Breast epithelium (tissue), 4 donors: ENCODE results near the gene GHRHR. TPM values are rescaled to one million over a fixed set of nuclear protein-coding genes. Genes with fewer than 3 reads are reported as not detected.

Source experiments
- DNase-seq, 2 donors: peaks; one replicate each; pipeline ENCODE4 v3.0.0-alpha.2; 2019; ENCODE audit warnings: low spot score in 2 of 2
- H3K27ac ChIP-seq, 2 donors: fragments of 200-600 bp; sonication (generic) in 1 of 2; one replicate each; pipeline ENCODE4 v1.5.1; 2016 to 2019; ENCODE audit warnings: mild to moderate bottlenecking in 1 of 2
- H3K27me3 ChIP-seq, 2 donors: fragments of 200-600 bp; sonication (generic) in 1 of 2; one replicate each; pipeline versions ENCODE4 v1.5.1 to v1.6.0; 2017 to 2019; ENCODE audit warnings: control low read depth in 1 of 2, mild to moderate bottlenecking in 1 of 2
- H3K36me3 ChIP-seq: fragments of 200-600 bp; one replicate; pipeline ENCODE4 v1.5.1; 2019
- H3K4me1 ChIP-seq, 2 donors: fragments of 200-600 bp; sonication (generic); one replicate each; pipeline ENCODE4 v1.5.1; 2016 to 2019; ENCODE audit warnings: control low read depth in 1 of 2
- H3K4me3 ChIP-seq, 3 donors: fragments of 200-600 bp; sonication (generic); 1 replicate in 2 of 3; 2 replicates in 1 of 3; pipeline ENCODE4 v1.5.1; 2016 to 2019; ENCODE audit warnings: mild to moderate bottlenecking in 3 of 3, moderate library complexity in 2 of 3
- H3K9me3 ChIP-seq, 2 donors: fragments of 200-600 bp; sonication (generic) in 1 of 2; one replicate each; pipeline ENCODE4 v1.5.1; 2016 to 2019; ENCODE audit warnings: control low read depth in 1 of 2
- CTCF ChIP-seq, 3 donors: fragments of 450-650 bp; IDR thresholded peaks; one replicate each; pipeline ENCODE4 v1.5.1; 2016 to 2017; ENCODE audit warnings: antibody characterized with exemption in 3 of 3, mild to moderate bottlenecking in 3 of 3, moderate library complexity in 3 of 3
- POLR2A ChIP-seq: fragments of 450-650 bp; IDR thresholded peaks from one replicate; pipeline ENCODE4 v1.6.1; 2016; ENCODE audit warnings: antibody characterized with exemption, mild to moderate bottlenecking, moderate library complexity
- POLR2AphosphoS5 ChIP-seq, 3 donors: sonication (generic); formaldehyde crosslinking; IDR thresholded peaks; one replicate each; pipeline ENCODE4 v1.6.1; 2017; ENCODE audit warnings: antibody characterized with exemption in 3 of 3
- intact Hi-C: fragments of 100-400 bp; cut with DNase I; formaldehyde crosslinking; loops from one replicate; pipeline ENCODE4 v1.15.1; 2023; ENCODE audit warnings: low total_unique reads
- total RNA-seq, 3 donors: library from RNA; depleted of rRNA; stranded (reverse); fragments of >200 nt; gene quantifications; one replicate each; pipeline ENCODE4 v1.1.0, GENCODE V29; 2016

Gene GHRHR
- total RNA-seq, 3 donors from 2014 or later: not detected

- no peak for DNase-seq
- intact Hi-C loops: no loop called here
These were observed 54.0 kb downstream of the GHRHR start for GRCh38 chr7:31017721-31018120.

GRCh38 chr7:31019509-31019908, 55.8 kb downstream of the GHRHR start:
- TF ChIP-seq POLR2A (no peak), POLR2AphosphoS5 (IDR thresholded peaks at IDR 0.05) (no peak), CTCF (IDR thresholded peaks at IDR 0.05) (no peak)
- no peak overlapping the region for H3K27ac ChIP-seq
- H3K36me3 ChIP-seq: no peaks in the 10 kb centered on the region
- intact Hi-C loops: no loop called here
- no peaks in the 10 kb centered on the region for H3K4me1 ChIP-seq
- H3K9me3 ChIP-seq: no peaks in the 10 kb centered on the region
- H3K27me3 ChIP-seq: no peaks in the 10 kb centered on the region
- H3K4me3 ChIP-seq: no peak overlapping the region
- no peak for DNase-seq

More at GRCh38 chr7:31017721-31018120, 54.0 kb downstream of the GHRHR start:
- no peaks in the 10 kb centered on the region for H3K9me3 ChIP-seq
- no peaks in the 10 kb centered on the region for H3K4me1 ChIP-seq
- H3K27me3 ChIP-seq: no peaks in the 10 kb centered on the region
- H3K27ac ChIP-seq: no peak overlapping the region
- no peak overlapping the region for H3K4me3 ChIP-seq
- no peaks in the 10 kb centered on the region for H3K36me3 ChIP-seq
- TF ChIP-seq POLR2A: no peak
- TF ChIP-seq POLR2AphosphoS5 (IDR thresholded peaks at IDR 0.05): no peak

GRCh38 chr7:31020161-31020560, 56.4 kb downstream of the GHRHR start:
- intact Hi-C loops: no loop called here
- DNase-seq: no peak
- no peak overlapping the region for H3K27ac ChIP-seq
- H3K4me3 ChIP-seq: no peak overlapping the region
- TF ChIP-seq POLR2A (no peak), POLR2AphosphoS5 (IDR thresholded peaks at IDR 0.05) (no peak), CTCF (IDR thresholded peaks at IDR 0.05) (no peak)
- no peaks in the 10 kb centered on the region for H3K9me3 ChIP-seq
- no peaks in the 10 kb centered on the region for H3K36me3 ChIP-seq
- no peaks in the 10 kb centered on the region for H3K27me3 ChIP-seq
- H3K4me1 ChIP-seq: no peaks in the 10 kb centered on the region

- no peak for TF ChIP-seq POLR2A
- TF ChIP-seq CTCF (IDR thresholded peaks at IDR 0.05): no peak
- no peak for TF ChIP-seq POLR2AphosphoS5 (IDR thresholded peaks at IDR 0.05)
- Histone ChIP-seq H3K4me3 (no peak overlapping the region), H3K27me3 (no peaks in the 10 kb centered on the region), H3K36me3 (no peaks in the 10 kb centered on the region), H3K27ac (no peak overlapping the region), H3K4me1 (no peaks in the 10 kb centered on the region), H3K9me3 (no peaks in the 10 kb centered on the region)
- intact Hi-C loops: no loop called here
- DNase-seq: no peak
These were observed 56.9 kb downstream of the GHRHR start for GRCh38 chr7:31020652-31021051.

- no peak for DNase-seq
- no peaks in the 10 kb centered on the region for H3K4me1 ChIP-seq
- no peak for TF ChIP-seq CTCF (IDR thresholded peaks at IDR 0.05)
- TF ChIP-seq POLR2A: no peak
- no peak for TF ChIP-seq POLR2AphosphoS5 (IDR thresholded peaks at IDR 0.05)
- H3K9me3 ChIP-seq: no peaks in the 10 kb centered on the region
- H3K27me3 ChIP-seq: no peaks in the 10 kb centered on the region
- H3K4me3 ChIP-seq: no peak overlapping the region
- intact Hi-C loops: no loop called here
- H3K27ac ChIP-seq: no peak overlapping the region
- no peaks in the 10 kb centered on the region for H3K36me3 ChIP-seq
These were observed 58.4 kb downstream of the GHRHR start for GRCh38 chr7:31022117-31022516.

GRCh38 chr7:31022726-31023125, 59.0 kb downstream of the GHRHR start:
- intact Hi-C loops: no loop called here
- no peak overlapping the region for H3K27ac ChIP-seq
- H3K36me3 ChIP-seq: no peaks in the 10 kb centered on the region
- TF ChIP-seq CTCF (IDR thresholded peaks at IDR 0.05): no peak
- no peak for TF ChIP-seq POLR2AphosphoS5 (IDR thresholded peaks at IDR 0.05)
- TF ChIP-seq POLR2A: no peak
- no peak for DNase-seq
- H3K4me3 ChIP-seq: no peak overlapping the region
- H3K27me3 ChIP-seq: no peaks in the 10 kb centered on the region
- no peaks in the 10 kb centered on the region for H3K9me3 ChIP-seq
- no peaks in the 10 kb centered on the region for H3K4me1 ChIP-seq
